GM23338 (cell line): ENCODE data around the gene MATK. TPM values are rescaled to one million over a fixed set of nuclear protein-coding genes. Genes with fewer than 3 reads are reported as not detected.

ENCODE experiments used
- ATAC-seq: fragments of 200-7000 bp; cut with Tn5 transposase; 3 replicates; pipeline ENCODE4 v1.9.1; 2020
- DNase-seq: peaks from one replicate; pipeline ENCODE4 v3.0.0-alpha.2; 2015; ENCODE audit warnings: low spot score
- H2AFZ ChIP-seq: fragments of 200-600 bp; sonication (generic); 2 replicates; pipeline ENCODE4 v1.8.0; 2016; ENCODE audit warnings: antibody characterized with exemption, mild to moderate bottlenecking, moderate library complexity
- H3F3A ChIP-seq: fragments of 200-600 bp; sonication (generic); replicated peaks from 2 replicates; pipeline ENCODE4 v1.8.0; 2017; ENCODE audit warnings: antibody characterized with exemption, mixed run types, low read depth
- H3K27ac ChIP-seq: fragments of 200-600 bp; sonication (generic); 2 replicates; pipeline ENCODE4 v1.6.1; 2016; ENCODE audit warnings: low read depth
- H3K27me3 ChIP-seq: fragments of 200-600 bp; sonication (generic); 2 replicates; pipeline ENCODE4 v1.8.0; 2016; ENCODE audit warnings: mild to moderate bottlenecking, mixed run types, moderate library complexity; ENCODE audit not compliant: insufficient read depth
- H3K36me3 ChIP-seq: fragments of 200-600 bp; sonication (generic); 2 replicates; pipeline ENCODE4 v1.8.0; 2016; ENCODE audit warnings: mild to moderate bottlenecking; ENCODE audit not compliant: insufficient read depth
- H3K4me1 ChIP-seq: fragments of 200-600 bp; sonication (generic); 2 replicates; pipeline ENCODE4 v1.8.0; 2016; ENCODE audit warnings: mild to moderate bottlenecking, moderate library complexity; ENCODE audit not compliant: insufficient read depth
- H3K4me2 ChIP-seq: fragments of 200-600 bp; sonication (generic); 2 replicates; pipeline ENCODE4 v1.7.1; 2017; ENCODE audit warnings: mixed run types
- H3K4me3 ChIP-seq: fragments of 200-600 bp; sonication (generic); 2 replicates; pipeline ENCODE4 v1.6.1; 2016; ENCODE audit warnings: mixed run types
- H3K79me2 ChIP-seq: fragments of 200-600 bp; sonication (generic); replicated peaks from 2 replicates; pipeline ENCODE4 v1.8.0; 2017; ENCODE audit warnings: mild to moderate bottlenecking; ENCODE audit not compliant: insufficient read depth
- H3K9me2 ChIP-seq: fragments of 200-600 bp; sonication (generic); 2 replicates; pipeline ENCODE4 v1.8.0; 2017; ENCODE audit not compliant: insufficient read depth
- H4K20me1 ChIP-seq: fragments of 200-600 bp; sonication (generic); replicated peaks from 2 replicates; pipeline ENCODE4 v1.8.0; 2017; ENCODE audit warnings: mild to moderate bottlenecking; ENCODE audit not compliant: insufficient read depth
- H3K27ac Mint-ChIP-seq: 2 replicates; pipeline ENCODE4 v1.8.0; 2020; ENCODE audit warnings: inconsistent platforms, mild to moderate bottlenecking, moderate library complexity, mixed read lengths
- H3K27me3 Mint-ChIP-seq: 3 replicates; pipeline ENCODE4 v1.8.0; 2022; ENCODE audit warnings: low read depth, mild to moderate bottlenecking, moderate library complexity, mixed read lengths, inconsistent platforms; ENCODE audit not compliant: insufficient read depth, poor library complexity
- H3K36me3 Mint-ChIP-seq: 3 replicates; pipeline ENCODE4 v1.8.0; 2021; ENCODE audit warnings: low read depth, mild to moderate bottlenecking, inconsistent platforms, moderate library complexity, mixed read lengths
- H3K4me1 Mint-ChIP-seq: 3 replicates; pipeline ENCODE4 v1.8.0; 2020; ENCODE audit warnings: mild to moderate bottlenecking, inconsistent platforms, mixed read lengths
- H3K4me3 Mint-ChIP-seq: 3 replicates; pipeline ENCODE4 v1.8.0; 2021; ENCODE audit warnings: moderate library complexity, mild to moderate bottlenecking, inconsistent platforms, mixed read lengths
- H3K9me3 Mint-ChIP-seq: 3 replicates; pipeline ENCODE4 v1.8.0; 2020; ENCODE audit warnings: moderate library complexity, mild to moderate bottlenecking, inconsistent platforms, mixed read lengths
- CREB1 ChIP-seq: fragments of 250-450 bp; sonication (Bioruptor Pico); IDR thresholded peaks from 2 replicates; pipeline ENCODE4 v1.5.0; 2020; ENCODE audit warnings: low read depth, mild to moderate bottlenecking, moderate library complexity
- EZH2 ChIP-seq: fragments of 200-600 bp; sonication (generic); IDR thresholded peaks from one replicate; pipeline ENCODE4 v1.8.0; 2017; ENCODE audit warnings: antibody characterized with exemption, mild to moderate bottlenecking, low read depth; ENCODE audit not compliant: unreplicated experiment
- EZH2phosphoT487 ChIP-seq: fragments of 200-600 bp; sonication (generic); IDR thresholded peaks from one replicate; pipeline ENCODE4 v1.8.1; 2018; ENCODE audit warnings: antibody characterized with exemption; ENCODE audit not compliant: unreplicated experiment
- JUNB ChIP-seq: IDR thresholded peaks from one replicate; pipeline ENCODE4 v1.6.1; 2016; ENCODE audit warnings: antibody characterized with exemption; ENCODE audit not compliant: unreplicated experiment
- NANOG ChIP-seq: IDR thresholded peaks from 2 replicates; pipeline ENCODE4 v1.6.1; 2016; ENCODE audit warnings: antibody characterized with exemption, borderline replicate concordance
- REST ChIP-seq: IDR thresholded peaks from one replicate; pipeline ENCODE4 v1.6.1; 2018; ENCODE audit warnings: antibody characterized with exemption; ENCODE audit not compliant: unreplicated experiment
- ZNF114 ChIP-seq: fragments of 250-450 bp; sonication (Bioruptor Pico); IDR thresholded peaks from 2 replicates; pipeline ENCODE4 v1.5.0; 2020; ENCODE audit warnings: mild to moderate bottlenecking, moderate library complexity
- ZNF331 ChIP-seq: fragments of 250-450 bp; sonication (Bioruptor Pico); IDR thresholded peaks from 2 replicates; pipeline ENCODE4 v1.5.0; 2020; ENCODE audit warnings: low read depth, mild to moderate bottlenecking, moderate library complexity
- polyA plus RNA-seq: library from polyadenylated mRNA; unstranded; fragments of >200 nt; fragmentation: Nextera tagmentation; extraction: Ambion mirVana; gene quantifications from 2 replicates; pipeline ENCODE4 v1.2.1, GENCODE V29; 2016
- total RNA-seq: library from RNA; depleted of rRNA; stranded (reverse); fragments of >200 nt; shearing (Covaris generic); gene quantifications from 2 replicates; pipeline ENCODE4 v1.2.3, GENCODE V29; 2014
- TF ChIP-seq, protein P1 (sequence below): IDR thresholded peaks from 2 replicates; pipeline ENCODE4 v1.6.1; 2016; ENCODE audit warnings: antibody characterized with exemption
- TF ChIP-seq, protein P2 (sequence below): fragments of 250-450 bp; sonication (Bioruptor Pico); IDR thresholded peaks from 2 replicates; pipeline ENCODE4 v1.5.0; 2020; ENCODE audit warnings: mild to moderate bottlenecking, moderate library complexity

MATK gene
- total and polyA plus RNA-seq, 2 experiments from 2014 or later, result 13.4 to 21.4 TPM

GRCh38 chr19:3782903-3783302, 3.3 kb downstream of the MATK start:
- peaks cover 8% of the 10 kb centered on the region for H3K4me1 Mint-ChIP-seq
- Histone ChIP-seq H3K36me3 (peaks cover 4% of the 10 kb centered on the region; the same call in 1 of the 2 replicates), H2AFZ (no peak overlapping the region), H3K4me2 (no peak overlapping the region), H3K9me2 (no peaks in the 10 kb centered on the region), H3K27me3 (peaks cover 10% of the 10 kb centered on the region), H4K20me1 (no peaks in the 10 kb centered on the region), H3K27ac (no peak overlapping the region), H3F3A (no peaks in the 10 kb centered on the region), H3K4me1 (no peaks in the 10 kb centered on the region; the same call in 1 of the 2 replicates), H3K4me3 (no peak overlapping the region), H3K79me2 (no peaks in the 10 kb centered on the region)
- H3K27me3 Mint-ChIP-seq, result peaks cover 21% of the 10 kb centered on the region
- peaks cover 29% of the 10 kb centered on the region for H3K9me3 Mint-ChIP-seq
- H3K36me3 Mint-ChIP-seq, result peaks cover 33% of the 10 kb centered on the region
- no peak overlapping the region for H3K27ac Mint-ChIP-seq
- TF ChIP-seq ZNF114 (CRISPR knock-in tag) (no peak), CREB1 (no peak)
- H3K4me3 Mint-ChIP-seq, result no peak overlapping the region
- ATAC-seq, result no peak
- DNase-seq, result no peak

- H3K27me3 ChIP-seq, result peaks cover 10% of the 10 kb centered on the region
- no peaks in the 10 kb centered on the region; the same call in 1 of the 2 replicates for H3K4me1 ChIP-seq
- Mint-ChIP-seq H3K4me1 (peaks cover 8% of the 10 kb centered on the region), H3K4me3 (no peak overlapping the region; the same call in 2 of the 3 replicates), H3K9me3 (peaks cover 29% of the 10 kb centered on the region), H3K36me3 (peaks cover 33% of the 10 kb centered on the region), H3K27ac (no peak overlapping the region), H3K27me3 (peaks cover 20% of the 10 kb centered on the region)
- H3K27ac ChIP-seq, result no peak overlapping the region
- no peaks in the 10 kb centered on the region for H4K20me1 ChIP-seq
- no peaks in the 10 kb centered on the region for H3K9me2 ChIP-seq
- ATAC-seq (no peak), DNase-seq (no peak)
- H3K4me2 ChIP-seq, result no peak overlapping the region
- H3F3A ChIP-seq, result no peaks in the 10 kb centered on the region
- H2AFZ ChIP-seq, result no peak overlapping the region
- H3K4me3 ChIP-seq, result no peak overlapping the region
- H3K36me3 ChIP-seq, result peaks cover 4% of the 10 kb centered on the region; the same call in 1 of the 2 replicates
- H3K79me2 ChIP-seq, result no peaks in the 10 kb centered on the region
- no peak for TF ChIP-seq EZH2
- no peak for TF ChIP-seq CREB1
- TF ChIP-seq ZNF331 (CRISPR knock-in tag), result no peak
- no peak for TF ChIP-seq JUNB
- no peak for TF ChIP-seq NANOG
- no peak for TF ChIP-seq REST
- TF ChIP-seq ZNF114 (CRISPR knock-in tag), result no peak
- TF ChIP-seq, protein P1, sequence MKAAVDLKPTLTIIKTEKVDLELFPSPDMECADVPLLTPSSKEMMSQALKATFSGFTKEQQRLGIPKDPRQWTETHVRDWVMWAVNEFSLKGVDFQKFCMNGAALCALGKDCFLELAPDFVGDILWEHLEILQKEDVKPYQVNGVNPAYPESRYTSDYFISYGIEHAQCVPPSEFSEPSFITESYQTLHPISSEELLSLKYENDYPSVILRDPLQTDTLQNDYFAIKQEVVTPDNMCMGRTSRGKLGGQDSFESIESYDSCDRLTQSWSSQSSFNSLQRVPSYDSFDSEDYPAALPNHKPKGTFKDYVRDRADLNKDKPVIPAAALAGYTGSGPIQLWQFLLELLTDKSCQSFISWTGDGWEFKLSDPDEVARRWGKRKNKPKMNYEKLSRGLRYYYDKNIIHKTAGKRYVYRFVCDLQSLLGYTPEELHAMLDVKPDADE, result no peak
- TF ChIP-seq EZH2phosphoT487, result no peak
- TF ChIP-seq, protein P2, sequence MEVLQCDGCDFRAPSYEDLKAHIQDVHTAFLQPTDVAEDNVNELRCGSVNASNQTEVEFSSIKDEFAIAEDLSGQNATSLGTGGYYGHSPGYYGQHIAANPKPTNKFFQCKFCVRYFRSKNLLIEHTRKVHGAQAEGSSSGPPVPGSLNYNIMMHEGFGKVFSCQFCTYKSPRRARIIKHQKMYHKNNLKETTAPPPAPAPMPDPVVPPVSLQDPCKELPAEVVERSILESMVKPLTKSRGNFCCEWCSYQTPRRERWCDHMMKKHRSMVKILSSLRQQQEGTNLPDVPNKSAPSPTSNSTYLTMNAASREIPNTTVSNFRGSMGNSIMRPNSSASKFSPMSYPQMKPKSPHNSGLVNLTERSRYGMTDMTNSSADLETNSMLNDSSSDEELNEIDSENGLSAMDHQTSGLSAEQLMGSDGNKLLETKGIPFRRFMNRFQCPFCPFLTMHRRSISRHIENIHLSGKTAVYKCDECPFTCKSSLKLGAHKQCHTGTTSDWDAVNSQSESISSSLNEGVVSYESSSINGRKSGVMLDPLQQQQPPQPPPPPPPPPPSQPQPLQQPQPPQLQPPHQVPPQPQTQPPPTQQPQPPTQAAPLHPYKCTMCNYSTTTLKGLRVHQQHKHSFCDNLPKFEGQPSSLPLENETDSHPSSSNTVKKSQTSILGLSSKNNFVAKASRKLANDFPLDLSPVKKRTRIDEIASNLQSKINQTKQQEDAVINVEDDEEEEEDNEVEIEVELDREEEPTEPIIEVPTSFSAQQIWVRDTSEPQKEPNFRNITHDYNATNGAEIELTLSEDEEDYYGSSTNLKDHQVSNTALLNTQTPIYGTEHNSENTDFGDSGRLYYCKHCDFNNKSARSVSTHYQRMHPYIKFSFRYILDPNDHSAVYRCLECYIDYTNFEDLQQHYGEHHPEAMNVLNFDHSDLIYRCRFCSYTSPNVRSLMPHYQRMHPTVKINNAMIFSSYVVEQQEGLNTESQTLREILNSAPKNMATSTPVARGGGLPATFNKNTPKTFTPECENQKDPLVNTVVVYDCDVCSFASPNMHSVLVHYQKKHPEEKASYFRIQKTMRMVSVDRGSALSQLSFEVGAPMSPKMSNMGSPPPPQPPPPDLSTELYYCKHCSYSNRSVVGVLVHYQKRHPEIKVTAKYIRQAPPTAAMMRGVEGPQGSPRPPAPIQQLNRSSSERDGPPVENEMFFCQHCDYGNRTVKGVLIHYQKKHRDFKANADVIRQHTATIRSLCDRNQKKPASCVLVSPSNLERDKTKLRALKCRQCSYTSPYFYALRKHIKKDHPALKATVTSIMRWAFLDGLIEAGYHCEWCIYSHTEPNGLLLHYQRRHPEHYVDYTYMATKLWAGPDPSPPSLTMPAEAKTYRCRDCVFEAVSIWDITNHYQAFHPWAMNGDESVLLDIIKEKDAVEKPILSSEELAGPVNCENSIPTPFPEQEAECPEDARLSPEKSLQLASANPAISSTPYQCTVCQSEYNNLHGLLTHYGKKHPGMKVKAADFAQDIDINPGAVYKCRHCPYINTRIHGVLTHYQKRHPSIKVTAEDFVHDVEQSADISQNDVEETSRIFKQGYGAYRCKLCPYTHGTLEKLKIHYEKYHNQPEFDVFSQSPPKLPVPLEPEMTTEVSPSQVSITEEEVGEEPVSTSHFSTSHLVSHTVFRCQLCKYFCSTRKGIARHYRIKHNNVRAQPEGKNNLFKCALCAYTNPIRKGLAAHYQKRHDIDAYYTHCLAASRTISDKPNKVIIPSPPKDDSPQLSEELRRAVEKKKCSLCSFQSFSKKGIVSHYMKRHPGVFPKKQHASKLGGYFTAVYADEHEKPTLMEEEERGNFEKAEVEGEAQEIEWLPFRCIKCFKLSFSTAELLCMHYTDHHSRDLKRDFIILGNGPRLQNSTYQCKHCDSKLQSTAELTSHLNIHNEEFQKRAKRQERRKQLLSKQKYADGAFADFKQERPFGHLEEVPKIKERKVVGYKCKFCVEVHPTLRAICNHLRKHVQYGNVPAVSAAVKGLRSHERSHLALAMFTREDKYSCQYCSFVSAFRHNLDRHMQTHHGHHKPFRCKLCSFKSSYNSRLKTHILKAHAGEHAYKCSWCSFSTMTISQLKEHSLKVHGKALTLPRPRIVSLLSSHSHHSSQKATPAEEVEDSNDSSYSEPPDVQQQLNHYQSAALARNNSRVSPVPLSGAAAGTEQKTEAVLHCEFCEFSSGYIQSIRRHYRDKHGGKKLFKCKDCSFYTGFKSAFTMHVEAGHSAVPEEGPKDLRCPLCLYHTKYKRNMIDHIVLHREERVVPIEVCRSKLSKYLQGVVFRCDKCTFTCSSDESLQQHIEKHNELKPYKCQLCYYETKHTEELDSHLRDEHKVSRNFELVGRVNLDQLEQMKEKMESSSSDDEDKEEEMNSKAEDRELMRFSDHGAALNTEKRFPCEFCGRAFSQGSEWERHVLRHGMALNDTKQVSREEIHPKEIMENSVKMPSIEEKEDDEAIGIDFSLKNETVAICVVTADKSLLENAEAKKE (CRISPR knock-in tag), result no peak
Observed at GRCh38 chr19:3782330-3782729, 3.9 kb downstream of the MATK start.
